ENCODE data around the gene TMEM41B. TPM values are rescaled to one million over a fixed set of nuclear protein-coding genes. Genes with fewer than 3 reads are reported as not detected.
A peak's percentile ranks its signal among the peaks of the same experiment; 100 is the strongest.
"Not testable (repeated sequence)": the region's sequence is repeated elsewhere in the genome, so short reads cannot be mapped to it uniquely, and the experiment has no call there.

TMEM41B gene
- total RNA-seq, 1 experiment from 2014 or later = 50.3 TPM

GRCh38 chr11:9251311-9251710, 63.1 kb downstream of the TMEM41B start:
- Mint-ChIP-seq H3K36me3 (ENCODE audit: insufficient read depth, unreplicated experiment) (peaks cover 6% of the 10 kb centered on the region), H3K4me3 (ENCODE audit: unreplicated experiment) (no peak overlapping the region), H3K4me1 (ENCODE audit: insufficient read depth, unreplicated experiment) (peaks cover 1% of the 10 kb centered on the region), H3K27ac (ENCODE audit: low read depth, unreplicated experiment) (peak overlapping the region; percentile 59), H3K27me3 (ENCODE audit: insufficient read depth, unreplicated experiment) (no peaks in the 10 kb centered on the region), H3K9me3 (ENCODE audit: unreplicated experiment) (no peaks in the 10 kb centered on the region)
- POLR2A ChIA-PET = interaction anchor here (0.6 to 1.2 kb wide), 2 partner anchors 14 to 80 kb away, joined by 4 read pairs; partner anchors contain the start of gene DENND5A
- CTCF ChIA-PET = interaction anchor here (0.6 to 1.1 kb wide), 2 partner anchors 14 to 75 kb away, joined by 3 to 4 read pairs; partner anchors contain the start of gene DENND5A
- DNase-seq (ENCODE audit: unreplicated experiment) = peak; percentile 61
- no peak for TF ChIP-seq CTCF (IDR thresholded peaks at IDR 0.05; ENCODE audit: unreplicated experiment)
- intact Hi-C loops (cut with micrococcal nuclease) = no loop called here
- no TSS peak for BruUV-seq (replicated peaks)

- intact Hi-C loops (cut with micrococcal nuclease) = no loop called here
- ChIA-PET POLR2A (interaction anchor here (0.6 to 1.2 kb wide), 3 partner anchors 12 to 107 kb away, joined by 3 to 4 read pairs (median 4); partner anchors contain the start of gene DENND5A), CTCF (interaction anchor here (0.6 to 1.0 kb wide), 4 partner anchors 11 to 243 kb away, joined by 3 read pairs; no protein-coding TSS in a partner anchor)
- no peak for DNase-seq (ENCODE audit: unreplicated experiment)
- TF ChIP-seq CTCF (IDR thresholded peaks at IDR 0.05; ENCODE audit: unreplicated experiment) = no peak
- H3K36me3 Mint-ChIP-seq (ENCODE audit: insufficient read depth, unreplicated experiment) = peaks cover 6% of the 10 kb centered on the region
- no peaks in the 10 kb centered on the region for H3K9me3 Mint-ChIP-seq (ENCODE audit: unreplicated experiment)
- H3K27ac Mint-ChIP-seq (ENCODE audit: low read depth, unreplicated experiment) = no peak overlapping the region
- H3K4me1 Mint-ChIP-seq (ENCODE audit: insufficient read depth, unreplicated experiment) = no peaks in the 10 kb centered on the region
- H3K27me3 Mint-ChIP-seq (ENCODE audit: insufficient read depth, unreplicated experiment) = no peaks in the 10 kb centered on the region
- no peak overlapping the region for H3K4me3 Mint-ChIP-seq (ENCODE audit: unreplicated experiment)
- BruUV-seq (replicated peaks) = no TSS peak
Observed at GRCh38 chr11:9250139-9250582, 64.2 kb downstream of the TMEM41B start.

GRCh38 chr11:9249252-9249651, 65.1 kb downstream of the TMEM41B start:
- no peak for TF ChIP-seq CTCF (IDR thresholded peaks at IDR 0.05; ENCODE audit: unreplicated experiment)
- Mint-ChIP-seq H3K27ac (ENCODE audit: low read depth, unreplicated experiment) (no peak overlapping the region), H3K27me3 (ENCODE audit: insufficient read depth, unreplicated experiment) (no peaks in the 10 kb centered on the region), H3K9me3 (ENCODE audit: unreplicated experiment) (no peaks in the 10 kb centered on the region), H3K36me3 (ENCODE audit: insufficient read depth, unreplicated experiment) (no peaks in the 10 kb centered on the region), H3K4me1 (ENCODE audit: insufficient read depth, unreplicated experiment) (no peaks in the 10 kb centered on the region), H3K4me3 (ENCODE audit: unreplicated experiment) (no peak overlapping the region)
- DNase-seq (ENCODE audit: unreplicated experiment) = no peak
- no TSS peak for BruUV-seq (replicated peaks)
- ChIA-PET CTCF (interaction anchor here (0.6 to 1.0 kb wide), 2 partner anchors 15 to 25 kb away, joined by 3 read pairs; no protein-coding TSS in a partner anchor), POLR2A (no interaction called here)
- intact Hi-C loops (cut with micrococcal nuclease) = no loop called here

GRCh38 chr11:9247863-9248262, 66.5 kb downstream of the TMEM41B start:
- ChIA-PET POLR2A (interaction anchor here (1.0 kb wide), 1 partner anchor 211 kb away, joined by 3 read pairs; no protein-coding TSS in a partner anchor), CTCF (interaction anchor here (0.6 to 1.2 kb wide), 3 partner anchors 17 to 1378 kb away, joined by 3 to 4 read pairs (median 3); no protein-coding TSS in a partner anchor)
- H3K27ac Mint-ChIP-seq (ENCODE audit: low read depth, unreplicated experiment) = no peak overlapping the region
- no peak overlapping the region for H3K4me3 Mint-ChIP-seq (ENCODE audit: unreplicated experiment)
- no peak for TF ChIP-seq CTCF (IDR thresholded peaks at IDR 0.05; ENCODE audit: unreplicated experiment)
- H3K9me3 Mint-ChIP-seq (ENCODE audit: unreplicated experiment) = no peaks in the 10 kb centered on the region
- no peaks in the 10 kb centered on the region for H3K4me1 Mint-ChIP-seq (ENCODE audit: insufficient read depth, unreplicated experiment)
- intact Hi-C loops (cut with micrococcal nuclease) = no loop called here
- no TSS peak for BruUV-seq (replicated peaks)
- no peaks in the 10 kb centered on the region for H3K27me3 Mint-ChIP-seq (ENCODE audit: insufficient read depth, unreplicated experiment)
- no peaks in the 10 kb centered on the region for H3K36me3 Mint-ChIP-seq (ENCODE audit: insufficient read depth, unreplicated experiment)
- DNase-seq (ENCODE audit: unreplicated experiment) = no peak

GRCh38 chr11:9236242-9236641, 78.2 kb downstream of the TMEM41B start:
- H3K4me3 Mint-ChIP-seq (ENCODE audit: unreplicated experiment); intact Hi-C loops (cut with micrococcal nuclease); H3K27ac Mint-ChIP-seq (ENCODE audit: low read depth, unreplicated experiment); H3K9me3 Mint-ChIP-seq (ENCODE audit: unreplicated experiment); DNase-seq (ENCODE audit: unreplicated experiment); CTCF ChIA-PET; BruUV-seq (replicated peaks); H3K36me3 Mint-ChIP-seq (ENCODE audit: insufficient read depth, unreplicated experiment); H3K27me3 Mint-ChIP-seq (ENCODE audit: insufficient read depth, unreplicated experiment): not testable (repeated sequence)
- POLR2A ChIA-PET = interaction anchor here (0.6 kb wide), 1 partner anchor 1059 kb away, joined by 3 read pairs; no protein-coding TSS in a partner anchor
- peaks cover 13% of the 10 kb centered on the region for H3K4me1 Mint-ChIP-seq (ENCODE audit: insufficient read depth, unreplicated experiment)

Measured in MCF 10A (cell line).